SK-N-SH treated with all-trans-retinoic acid at 6 μM for 48 hours (cell line): ENCODE measurements around the gene SLC39A13.

Experiments
- ARNTL ChIP-seq: fragments of 450-650 bp; formaldehyde crosslinking; IDR thresholded peaks from 2 replicates; pipeline ENCODE4 v1.5.0; 2020; ENCODE audit warnings: low read depth, mild to moderate bottlenecking, moderate library complexity, borderline replicate concordance
- BACH2 ChIP-seq: fragments of 250-450 bp; sonication (Bioruptor Pico); IDR thresholded peaks from 2 replicates; pipeline ENCODE4 v1.9.0; 2021; ENCODE audit warnings: mild to moderate bottlenecking, borderline replicate concordance
- CREB5 ChIP-seq: fragments of 250-450 bp; sonication (Bioruptor Pico); IDR thresholded peaks from 2 replicates; pipeline ENCODE4 v1.5.1; 2020; ENCODE audit warnings: low read depth, mild to moderate bottlenecking, moderate library complexity
- ISL1 ChIP-seq: fragments of 250-450 bp; sonication (Bioruptor Pico); IDR thresholded peaks from 2 replicates; pipeline ENCODE4 v2.1.2; 2022; ENCODE audit warnings: mild to moderate bottlenecking, moderate library complexity
- ZC3H10 ChIP-seq: fragments of 250-450 bp; sonication (Bioruptor Pico); IDR thresholded peaks from 2 replicates; pipeline ENCODE4 v1.5.1; 2021; ENCODE audit warnings: mild to moderate bottlenecking, moderate library complexity
- ZFP30 ChIP-seq: fragments of 450-650 bp; formaldehyde crosslinking; IDR thresholded peaks from 2 replicates; pipeline ENCODE4 v1.5.0; 2022; ENCODE audit warnings: mild to moderate bottlenecking, moderate library complexity

GRCh38 chr11:47418454-47419259, 10.3 kb downstream of the SLC39A13 start:
- TF ChIP-seq ZFP30 (no peak), BACH2 (CRISPR knock-in tag) (no peak), ISL1 (no peak), ZC3H10 (CRISPR knock-in tag) (no peak), CREB5 (no peak), ARNTL (CRISPR knock-in tag) (no peak)
